GM18951 (cell line): ENCODE results near the gene LRRC74A.

Experiments
- POLR2A ChIP-seq: IDR thresholded peaks from 4 replicates; pipeline ENCODE4 v1.6.1; 2011; ENCODE audit warnings: mild to moderate bottlenecking; ENCODE audit not compliant: insufficient read length, insufficient read depth; ENCODE audit errors: extremely low read depth
- in situ Hi-C: fragments of 300-500 bp; cut with MboI; formaldehyde crosslinking; loops from one replicate; pipeline ENCODE4 v1.12.0; 2022; ENCODE audit warnings: low sequenced_read_pairs, mixed read lengths, inconsistent platforms; ENCODE audit not compliant: unreplicated experiment

LRRC74A gene

GRCh38 chr14:76836029-76836630 lies 9.9 kb downstream of the LRRC74A start:
- TF ChIP-seq POLR2A, result no peak
- in situ Hi-C loops, result no loop called here

GRCh38 chr14:76837524-76837923 lies 11.3 kb downstream of the LRRC74A start:
- in situ Hi-C loops, result no loop called here
- TF ChIP-seq POLR2A, result no peak

GRCh38 chr14:76842414-76842813 lies 16.2 kb downstream of the LRRC74A start:
- no peak for TF ChIP-seq POLR2A

GRCh38 chr14:76844223-76844622 lies 18.0 kb downstream of the LRRC74A start:
- TF ChIP-seq POLR2A, result no peak
- in situ Hi-C loops, result no loop called here

More at GRCh38 chr14:76842414-76842813, 16.2 kb downstream of the LRRC74A start:
- in situ Hi-C loops, result no loop called here

- TF ChIP-seq POLR2A, result no peak
- in situ Hi-C loops, result no loop called here
Measured at GRCh38 chr14:76846331-76847047, 20.3 kb downstream of the LRRC74A start.

- TF ChIP-seq POLR2A, result no peak
- in situ Hi-C loops, result no loop called here
Measured at GRCh38 chr14:76848879-76849278, 22.7 kb downstream of the LRRC74A start.

GRCh38 chr14:76855066-76855465 lies 28.9 kb downstream of the LRRC74A start:
- TF ChIP-seq POLR2A, result no peak
- in situ Hi-C loops, result no loop called here

GRCh38 chr14:76856769-76857168 lies 30.6 kb downstream of the LRRC74A start:
- in situ Hi-C loops, result no loop called here
- TF ChIP-seq POLR2A, result no peak

- in situ Hi-C loops, result no loop called here
- no peak for TF ChIP-seq POLR2A
Measured at GRCh38 chr14:76861574-76862255, 35.5 kb downstream of the LRRC74A start.

- in situ Hi-C loops, result no loop called here
- TF ChIP-seq POLR2A, result no peak
Measured at GRCh38 chr14:76862546-76863282, 36.5 kb downstream of the LRRC74A start.

GRCh38 chr14:76863724-76864407 lies 37.7 kb downstream of the LRRC74A start:
- TF ChIP-seq POLR2A, result no peak
- in situ Hi-C loops, result no loop called here

- in situ Hi-C loops, result loop anchor here (5.0 kb wide), 1 partner anchor 206 kb away; no protein-coding TSS in a partner anchor
Measured at GRCh38 chr14:76866456-76866855, 40.2 kb downstream of the LRRC74A start.

More at GRCh38 chr14:76866456-76866855, 40.2 kb downstream of the LRRC74A start:
- TF ChIP-seq POLR2A, result no peak
